Central memory CD8-positive, alpha-beta T cell (primary cell): ENCODE measurements around the gene ADAMTS20.

Experiments
- ATAC-seq: fragments of 150-1000 bp; cut with Tn5 transposase; replicated peaks from 2 replicates; pipeline ENCODE4 v1.10.0; 2022; ENCODE audit warnings: mild to moderate bottlenecking, moderate FRiP score, moderate number of reproducible peaks; ENCODE audit not compliant: poor library complexity, severe bottlenecking; ENCODE audit errors: extremely low read depth
- DNase-seq, 2 donors: peaks; one replicate each; pipeline ENCODE4 v3.0.0; 2021; ENCODE audit warnings: low spot score in 2 of 2
- H3K27ac Mint-ChIP-seq: one replicate; pipeline ENCODE4 v1.8.0; 2022; ENCODE audit warnings: low read depth, mild to moderate bottlenecking, moderate library complexity, mixed read lengths
- H3K27me3 Mint-ChIP-seq: one replicate; pipeline ENCODE4 v1.8.0; 2022; ENCODE audit warnings: mixed read lengths
- H3K36me3 Mint-ChIP-seq: one replicate; pipeline ENCODE4 v1.8.0; 2022; ENCODE audit warnings: mild to moderate bottlenecking, moderate library complexity, mixed read lengths; ENCODE audit not compliant: insufficient read depth
- H3K4me1 Mint-ChIP-seq: one replicate; pipeline ENCODE4 v1.8.0; 2022; ENCODE audit warnings: mixed read lengths
- H3K4me3 Mint-ChIP-seq: one replicate; pipeline ENCODE4 v1.8.0; 2022; ENCODE audit warnings: mild to moderate bottlenecking, moderate library complexity, mixed read lengths
- H3K9me3 Mint-ChIP-seq: one replicate; pipeline ENCODE4 v1.8.0; 2022; ENCODE audit warnings: mixed read lengths

The ADAMTS20 gene

DNA sequence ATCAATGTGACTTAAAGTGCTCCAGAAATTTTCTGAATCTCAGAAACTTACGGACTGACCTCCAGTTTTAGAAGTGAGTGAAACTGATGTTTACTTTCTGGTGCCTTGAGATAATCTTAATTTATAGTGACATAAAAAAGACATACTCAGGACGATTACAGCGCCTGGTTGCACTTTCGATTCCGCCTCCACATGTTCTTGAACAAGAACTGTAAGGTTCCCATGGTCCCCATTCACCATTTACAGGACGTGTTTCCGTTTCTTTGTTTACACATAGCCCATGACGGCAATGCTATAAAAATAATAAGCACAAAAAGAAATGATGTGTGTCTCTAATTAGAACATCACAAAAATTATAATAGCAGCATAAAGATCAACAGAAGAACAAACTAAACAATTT lies 98.2 kb downstream of the ADAMTS20 start:
- Mint-ChIP-seq H3K9me3 (peaks cover 5% of the 10 kb centered on the region), H3K36me3 (no peaks in the 10 kb centered on the region), H3K27me3 (no peaks in the 10 kb centered on the region), H3K27ac (no peak overlapping the region), H3K4me3 (no peak overlapping the region), H3K4me1 (no peaks in the 10 kb centered on the region)
- ATAC-seq (no peak), DNase-seq (no peak)

DNA sequence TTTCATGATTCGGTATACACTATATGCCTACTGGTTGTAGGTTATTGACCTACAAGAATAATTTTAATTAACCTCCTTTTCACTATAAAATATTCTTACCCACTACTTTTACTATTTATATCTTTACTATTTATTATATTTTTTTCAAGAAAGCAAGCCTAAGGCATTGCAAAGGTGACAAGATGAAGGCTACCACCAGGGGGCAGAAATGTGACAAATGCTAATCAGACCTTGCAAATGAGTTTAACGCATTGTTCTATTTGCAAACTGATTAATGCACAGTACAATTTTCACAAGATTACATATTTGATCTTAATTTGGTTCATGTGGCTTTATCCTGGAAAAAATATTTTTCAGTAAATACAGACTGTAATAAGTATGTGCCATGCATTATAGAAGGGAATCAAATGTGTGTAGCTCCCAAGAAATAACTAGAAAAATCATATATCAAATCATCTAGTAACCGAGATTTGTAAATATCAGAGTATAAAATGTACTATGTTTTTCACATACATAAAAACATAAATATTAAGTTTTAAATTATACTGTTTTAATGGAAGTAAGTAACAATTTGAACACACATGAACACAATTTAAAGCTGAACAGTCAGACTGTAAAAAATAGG lies 107.0 kb downstream of the ADAMTS20 start:
- H3K4me1 Mint-ChIP-seq: no peaks in the 10 kb centered on the region
- H3K27me3 Mint-ChIP-seq: peaks cover 15% of the 10 kb centered on the region

DNA sequence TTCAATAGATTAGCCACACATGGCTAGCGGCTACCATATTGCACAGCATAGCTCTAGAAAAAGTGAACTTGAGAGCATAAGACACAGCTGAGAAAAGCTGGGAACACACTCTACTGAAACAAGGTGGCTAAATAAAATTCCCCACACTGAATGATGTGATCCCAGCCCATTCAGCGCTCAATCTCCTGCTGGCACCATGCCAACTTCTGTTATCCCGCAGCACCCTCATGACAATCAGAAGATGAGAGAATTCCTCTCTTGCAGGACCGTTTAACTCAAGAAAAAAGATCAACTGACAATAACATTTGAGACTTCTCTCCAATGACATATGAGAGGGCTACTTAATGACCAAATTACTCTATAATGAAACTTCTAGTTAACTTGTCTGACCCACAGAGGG lies 115.4 kb downstream of the ADAMTS20 start:
- no peak for DNase-seq
- H3K4me1 Mint-ChIP-seq: no peaks in the 10 kb centered on the region
- H3K27ac Mint-ChIP-seq: no peak overlapping the region
- no peaks in the 10 kb centered on the region for H3K27me3 Mint-ChIP-seq
- H3K4me3 Mint-ChIP-seq: no peak overlapping the region
- no peaks in the 10 kb centered on the region for H3K9me3 Mint-ChIP-seq
- ATAC-seq: no peak
- no peaks in the 10 kb centered on the region for H3K36me3 Mint-ChIP-seq

More for the DNA sequence above, 107.0 kb downstream of the ADAMTS20 start:
- no peak overlapping the region for H3K27ac Mint-ChIP-seq
- DNase-seq (no peak), ATAC-seq (no peak)
- no peak overlapping the region for H3K4me3 Mint-ChIP-seq
- H3K9me3 Mint-ChIP-seq: no peaks in the 10 kb centered on the region
- no peaks in the 10 kb centered on the region for H3K36me3 Mint-ChIP-seq

DNA sequence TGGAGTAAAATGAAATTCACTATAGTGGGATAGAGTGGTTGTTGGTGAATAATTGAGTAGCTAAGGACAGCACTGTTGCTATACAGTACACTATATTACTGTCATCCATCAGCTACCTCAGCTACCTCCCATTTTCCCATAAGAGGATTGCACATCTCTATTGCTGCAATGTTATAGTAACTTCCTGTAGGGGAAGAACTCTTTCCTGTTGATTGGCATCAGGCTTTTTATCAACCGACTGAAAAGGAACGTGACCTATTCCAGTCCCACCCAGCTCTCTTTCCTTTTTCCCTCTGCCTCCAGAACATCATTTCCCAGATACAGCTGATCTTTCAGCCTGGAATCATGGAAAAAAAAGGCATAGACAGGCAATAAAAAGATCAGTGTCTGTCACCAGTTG lies 117.4 kb downstream of the ADAMTS20 start:
- no peak overlapping the region for H3K27ac Mint-ChIP-seq
- DNase-seq (no peak), ATAC-seq (no peak)
- no peaks in the 10 kb centered on the region for H3K36me3 Mint-ChIP-seq
- no peaks in the 10 kb centered on the region for H3K9me3 Mint-ChIP-seq
- H3K27me3 Mint-ChIP-seq: no peaks in the 10 kb centered on the region
- no peak overlapping the region for H3K4me3 Mint-ChIP-seq
- no peaks in the 10 kb centered on the region for H3K4me1 Mint-ChIP-seq

DNA sequence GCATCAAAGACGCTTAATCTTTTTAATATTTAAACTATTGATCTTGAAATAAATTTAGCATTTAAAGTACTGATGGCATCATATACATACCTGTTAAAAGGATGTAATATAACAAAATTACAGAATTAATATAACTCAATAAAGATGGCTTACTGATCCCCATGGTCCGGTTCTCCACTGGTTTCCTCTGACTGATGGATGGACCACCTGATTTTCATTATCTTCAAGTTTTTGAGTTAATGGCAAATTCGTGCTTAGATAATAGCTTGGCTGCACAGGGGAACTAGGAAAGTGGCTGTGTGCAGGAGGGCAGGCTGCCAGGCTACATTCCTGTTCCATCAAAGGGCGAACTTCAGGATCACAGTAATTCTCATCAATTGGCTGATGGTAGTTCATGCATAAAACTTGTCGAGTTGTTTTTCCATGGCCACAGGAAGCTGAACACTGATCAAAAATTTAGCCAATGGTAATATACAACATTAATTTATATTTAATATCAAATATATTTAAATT lies 123.9 kb downstream of the ADAMTS20 start:
- H3K36me3 Mint-ChIP-seq: peaks cover 3% of the 10 kb centered on the region
- no peak overlapping the region for H3K27ac Mint-ChIP-seq
- ATAC-seq: no peak
- DNase-seq: no peak
- no peaks in the 10 kb centered on the region for H3K9me3 Mint-ChIP-seq
- no peaks in the 10 kb centered on the region for H3K4me1 Mint-ChIP-seq
- no peaks in the 10 kb centered on the region for H3K27me3 Mint-ChIP-seq
- H3K4me3 Mint-ChIP-seq: no peak overlapping the region

DNA sequence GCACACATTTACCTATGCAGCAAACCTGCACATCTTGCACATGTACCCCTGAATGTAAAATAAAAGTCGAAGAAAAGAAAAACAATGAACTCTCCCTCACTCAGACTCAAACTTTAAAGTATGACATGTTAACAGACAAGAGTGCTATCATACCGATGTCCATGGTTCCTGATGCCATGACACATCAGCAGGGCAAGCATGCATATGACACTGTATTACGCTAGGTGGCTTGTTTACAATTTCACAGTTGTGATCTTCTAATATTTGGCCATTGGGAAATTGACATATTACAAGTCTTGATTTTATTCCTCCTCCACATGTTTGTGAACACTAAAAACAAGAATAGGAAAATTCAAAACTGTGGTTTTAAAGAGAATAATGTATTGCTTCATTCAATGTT lies 126.6 kb downstream of the ADAMTS20 start:
- no peaks in the 10 kb centered on the region for H3K27me3 Mint-ChIP-seq
- ATAC-seq: no peak
- H3K4me3 Mint-ChIP-seq: no peak overlapping the region
- no peak for DNase-seq
- H3K36me3 Mint-ChIP-seq: peaks cover 3% of the 10 kb centered on the region
- no peaks in the 10 kb centered on the region for H3K9me3 Mint-ChIP-seq
- H3K4me1 Mint-ChIP-seq: no peaks in the 10 kb centered on the region
- H3K27ac Mint-ChIP-seq: no peak overlapping the region

DNA sequence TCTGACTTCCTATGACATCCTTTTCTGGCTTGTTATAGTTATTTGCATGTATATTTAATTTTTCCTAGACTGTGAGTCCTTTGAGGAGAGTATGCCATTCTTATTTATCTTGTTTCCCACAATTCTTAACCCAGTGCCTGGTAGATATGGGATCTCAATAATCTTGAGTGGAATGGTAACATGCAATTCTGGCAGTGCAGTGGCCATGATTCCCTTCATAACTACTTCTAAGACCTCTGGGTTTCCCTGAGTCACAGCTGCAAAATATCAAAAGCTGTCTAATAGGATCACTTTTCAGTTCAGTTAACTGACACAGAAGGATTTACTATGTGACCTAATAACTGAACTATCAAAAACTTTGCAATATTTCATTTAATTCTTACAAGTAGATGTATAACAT lies 135.0 kb downstream of the ADAMTS20 start:
- no peaks in the 10 kb centered on the region for H3K36me3 Mint-ChIP-seq
- no peak overlapping the region for H3K27ac Mint-ChIP-seq
- H3K9me3 Mint-ChIP-seq: no peaks in the 10 kb centered on the region
- ATAC-seq (no peak), DNase-seq (no peak)
- H3K4me1 Mint-ChIP-seq: no peaks in the 10 kb centered on the region
- H3K27me3 Mint-ChIP-seq: no peaks in the 10 kb centered on the region
- no peak overlapping the region for H3K4me3 Mint-ChIP-seq

DNA sequence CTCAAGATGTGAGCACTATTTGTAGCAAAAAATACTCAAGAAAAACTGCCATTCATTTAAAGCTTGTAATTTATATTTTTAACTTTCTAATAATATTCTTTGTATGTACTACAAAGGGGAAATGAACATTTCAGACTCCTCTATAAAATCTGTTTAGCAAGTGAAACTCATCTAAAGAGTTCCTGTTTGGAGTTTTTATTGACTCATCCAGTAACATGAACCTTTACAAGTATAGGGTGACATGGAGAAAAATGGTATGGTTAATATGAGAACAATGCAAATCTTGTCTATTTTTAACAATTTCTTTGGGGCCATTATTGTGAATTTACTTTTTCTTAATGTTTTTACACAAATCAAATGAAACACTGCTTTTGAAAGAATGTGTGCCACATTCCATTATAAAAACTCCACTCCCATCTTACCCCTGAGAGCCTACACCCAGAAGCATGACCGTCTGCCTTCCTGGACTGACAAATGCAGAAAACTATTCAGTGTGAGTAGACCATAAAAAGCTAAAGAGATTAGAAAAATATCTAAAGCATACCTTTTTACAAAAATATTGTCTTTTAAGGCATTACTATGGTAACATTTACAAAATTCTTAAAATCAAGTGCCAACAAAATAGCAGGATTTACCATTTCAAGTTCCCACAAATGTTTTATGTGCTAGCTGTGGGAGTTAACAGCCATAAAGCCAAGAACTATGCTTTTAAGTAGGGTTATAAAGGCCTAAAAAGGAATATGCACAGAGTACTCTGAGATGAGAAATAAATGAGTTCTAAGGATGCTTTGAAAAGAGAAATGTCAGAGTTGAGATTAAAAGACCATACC lies 144.0 kb downstream of the ADAMTS20 start:
- Mint-ChIP-seq H3K27ac (no peak overlapping the region), H3K9me3 (no peaks in the 10 kb centered on the region), H3K27me3 (no peaks in the 10 kb centered on the region), H3K36me3 (no peaks in the 10 kb centered on the region), H3K4me1 (no peaks in the 10 kb centered on the region), H3K4me3 (no peak overlapping the region)
- DNase-seq: no peak
- no peak for ATAC-seq

DNA sequence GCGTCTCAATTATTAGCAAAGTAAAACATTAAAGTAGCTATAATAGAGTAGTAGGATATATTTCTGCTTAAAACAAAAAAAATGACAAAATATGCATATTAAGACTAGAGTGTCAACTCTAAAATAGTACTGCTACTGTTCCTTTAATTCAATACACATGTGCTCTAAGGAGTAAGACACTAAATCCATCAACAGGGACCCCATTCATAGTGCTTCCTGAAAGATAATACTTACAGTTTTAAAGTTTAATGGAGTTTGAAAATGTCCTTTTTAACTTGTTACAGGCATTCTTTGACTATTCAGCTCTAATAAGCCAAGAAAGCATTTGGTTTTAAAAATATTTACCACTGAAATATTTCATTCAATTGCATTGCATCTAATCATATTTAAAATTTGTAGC lies 145.2 kb downstream of the ADAMTS20 start:
- Mint-ChIP-seq H3K36me3 (no peaks in the 10 kb centered on the region), H3K27ac (no peak overlapping the region), H3K4me3 (no peak overlapping the region), H3K9me3 (no peaks in the 10 kb centered on the region), H3K27me3 (no peaks in the 10 kb centered on the region), H3K4me1 (no peaks in the 10 kb centered on the region)
- no peak for ATAC-seq
- DNase-seq: no peak

DNA sequence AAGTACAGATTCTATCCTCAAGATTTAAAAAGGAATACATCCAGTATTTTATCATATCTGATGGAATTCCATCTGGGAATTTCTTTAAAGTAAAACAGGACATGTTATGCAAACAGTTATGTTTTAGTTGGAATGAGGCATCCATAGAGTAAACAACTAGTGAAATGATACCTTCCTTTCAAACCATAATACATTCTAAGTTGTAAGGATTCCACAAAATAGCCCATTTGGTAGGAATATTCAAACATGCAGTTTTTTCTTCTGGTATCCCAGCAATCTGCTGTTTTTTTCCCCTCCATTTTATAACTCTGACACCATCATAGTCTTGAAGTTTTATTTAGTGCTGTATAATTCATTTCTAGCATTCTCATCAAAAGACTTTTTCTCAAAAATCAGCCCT lies 149.6 kb downstream of the ADAMTS20 start:
- DNase-seq (no peak), ATAC-seq (no peak)
- Mint-ChIP-seq H3K4me3 (no peak overlapping the region), H3K36me3 (no peaks in the 10 kb centered on the region), H3K4me1 (no peaks in the 10 kb centered on the region), H3K9me3 (no peaks in the 10 kb centered on the region), H3K27me3 (no peaks in the 10 kb centered on the region), H3K27ac (no peak overlapping the region)

DNA sequence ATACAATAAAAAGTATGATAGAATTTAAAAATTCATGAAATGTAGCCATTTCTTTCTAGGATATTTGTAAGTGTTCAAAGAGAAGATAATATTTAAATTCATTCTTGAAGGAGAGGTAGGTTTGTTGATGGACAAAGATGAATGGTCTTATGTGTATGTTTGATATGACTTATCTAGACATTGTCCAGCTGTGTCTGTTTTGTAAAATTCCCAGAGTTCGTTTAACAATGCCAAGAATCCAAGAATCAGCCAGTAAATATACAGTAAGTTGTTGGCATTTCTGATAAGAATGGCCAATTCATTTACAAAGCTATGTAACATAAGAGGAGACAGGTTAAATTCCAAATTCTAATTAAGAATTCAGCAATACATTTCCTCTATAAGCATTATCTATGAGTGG lies 150.9 kb downstream of the ADAMTS20 start:
- no peaks in the 10 kb centered on the region for H3K9me3 Mint-ChIP-seq
- no peak for DNase-seq
- no peak for ATAC-seq
- no peak overlapping the region for H3K4me3 Mint-ChIP-seq
- no peaks in the 10 kb centered on the region for H3K36me3 Mint-ChIP-seq
- no peak overlapping the region for H3K27ac Mint-ChIP-seq
- H3K27me3 Mint-ChIP-seq: no peaks in the 10 kb centered on the region
- no peaks in the 10 kb centered on the region for H3K4me1 Mint-ChIP-seq

DNA sequence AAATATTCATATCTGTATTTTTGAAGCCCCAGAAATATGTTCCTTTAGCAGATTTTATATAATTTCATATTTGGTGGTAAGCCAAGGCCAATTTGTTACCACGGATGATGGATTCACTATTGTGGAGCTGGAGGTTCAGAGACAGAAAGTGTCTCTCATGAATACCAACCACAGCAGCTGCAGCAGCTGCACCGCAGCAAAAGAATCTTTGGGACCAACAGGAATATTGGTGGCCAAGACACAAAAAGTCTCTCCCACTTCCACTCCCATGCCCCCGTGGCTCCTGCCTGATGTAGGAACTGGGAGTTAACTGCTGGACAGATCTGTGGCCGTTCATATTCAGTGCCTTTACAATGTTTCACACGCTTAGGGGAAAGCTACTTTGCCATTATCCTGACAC lies 155.3 kb downstream of the ADAMTS20 start:
- Mint-ChIP-seq H3K27ac (no peak overlapping the region), H3K4me1 (no peaks in the 10 kb centered on the region), H3K27me3 (no peaks in the 10 kb centered on the region), H3K9me3 (no peaks in the 10 kb centered on the region), H3K4me3 (no peak overlapping the region), H3K36me3 (no peaks in the 10 kb centered on the region)
- DNase-seq (no peak), ATAC-seq (no peak)

DNA sequence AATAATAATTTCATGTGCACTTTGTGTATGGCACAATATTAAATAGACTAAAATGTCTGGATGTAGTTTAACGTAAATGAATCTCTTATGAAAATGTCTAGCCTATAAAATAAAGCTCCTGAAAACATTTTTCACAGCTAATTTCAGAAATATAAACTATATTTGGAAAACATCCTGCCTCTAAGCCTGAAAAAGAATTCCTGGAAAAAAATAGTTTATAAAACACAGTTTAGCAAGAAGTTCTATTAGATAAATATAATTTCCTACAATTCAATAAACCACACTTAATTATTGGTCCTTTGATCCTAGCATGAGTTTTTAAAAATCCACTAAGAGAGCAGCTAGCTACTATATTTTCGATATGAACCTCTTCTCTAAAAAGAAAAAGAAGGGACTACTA lies 159.9 kb downstream of the ADAMTS20 start:
- H3K4me3 Mint-ChIP-seq: no peak overlapping the region
- H3K4me1 Mint-ChIP-seq: no peaks in the 10 kb centered on the region
- H3K27me3 Mint-ChIP-seq: no peaks in the 10 kb centered on the region
- H3K36me3 Mint-ChIP-seq: no peaks in the 10 kb centered on the region
- peaks cover 4% of the 10 kb centered on the region for H3K9me3 Mint-ChIP-seq
- ATAC-seq: no peak
- H3K27ac Mint-ChIP-seq: no peak overlapping the region
- no peak for DNase-seq
